Choroid plexus epithelial cell (primary cell): ENCODE measurements around the gene DLG1.

Source experiments
- DNase-seq: peaks from one replicate; pipeline ENCODE4 v3.0.0-alpha.2; 2010; ENCODE audit warnings: low read depth
- H3K4me3 ChIP-seq: 2 replicates; pipeline ENCODE4 v1.5.1; 2011; ENCODE audit warnings: low read depth, mild to moderate bottlenecking, control low read depth, low read length, moderate library complexity
- CTCF ChIP-seq: conservative IDR thresholded peaks from 2 replicates; pipeline ENCODE4 v1.5.1; 2011; ENCODE audit warnings: low read depth, mild to moderate bottlenecking, control low read depth, inconsistent platforms, low read length, moderate library complexity

DLG1 gene

GRCh38 chr3:197088370-197088769 lies 210.0 kb downstream of the DLG1 start:
- no peak overlapping the region for H3K4me3 ChIP-seq
- DNase-seq, result no peak
- TF ChIP-seq CTCF, result no peak

GRCh38 chr3:197085137-197085536 lies 213.3 kb downstream of the DLG1 start:
- TF ChIP-seq CTCF, result no peak
- no peak overlapping the region for H3K4me3 ChIP-seq

GRCh38 chr3:197083486-197083885 lies 214.9 kb downstream of the DLG1 start:
- DNase-seq, result peak; percentile 81

More at GRCh38 chr3:197085137-197085536, 213.3 kb downstream of the DLG1 start:
- DNase-seq, result no peak

GRCh38 chr3:197082871-197083270 lies 215.5 kb downstream of the DLG1 start:
- peak; percentile 26 for DNase-seq
- no peak for TF ChIP-seq CTCF
- H3K4me3 ChIP-seq, result no peak overlapping the region

More at GRCh38 chr3:197083486-197083885, 214.9 kb downstream of the DLG1 start:
- TF ChIP-seq CTCF, result no peak
- no peak overlapping the region for H3K4me3 ChIP-seq

GRCh38 chr3:197080344-197080743 lies 218.1 kb downstream of the DLG1 start:
- DNase-seq, result no peak
- TF ChIP-seq CTCF, result no peak
- H3K4me3 ChIP-seq, result no peak overlapping the region

GRCh38 chr3:197076415-197076814 lies 222.0 kb downstream of the DLG1 start:
- no peak for DNase-seq
- TF ChIP-seq CTCF, result no peak
- H3K4me3 ChIP-seq, result no peak overlapping the region

GRCh38 chr3:197068077-197068476 lies 230.3 kb downstream of the DLG1 start:
- no peak for TF ChIP-seq CTCF
- H3K4me3 ChIP-seq, result no peak overlapping the region
- no peak for DNase-seq
